ENCODE data around the gene AGRN. TPM values are rescaled to one million over a fixed set of nuclear protein-coding genes. Genes with fewer than 3 reads are reported as not detected.
"Not testable (repeated sequence)": the region's sequence is repeated elsewhere in the genome, so short reads cannot be mapped to it uniquely, and the experiment has no call there.

The AGRN gene
- polyA plus RNA-seq, 1 experiment, result 28.3 TPM

DNA sequence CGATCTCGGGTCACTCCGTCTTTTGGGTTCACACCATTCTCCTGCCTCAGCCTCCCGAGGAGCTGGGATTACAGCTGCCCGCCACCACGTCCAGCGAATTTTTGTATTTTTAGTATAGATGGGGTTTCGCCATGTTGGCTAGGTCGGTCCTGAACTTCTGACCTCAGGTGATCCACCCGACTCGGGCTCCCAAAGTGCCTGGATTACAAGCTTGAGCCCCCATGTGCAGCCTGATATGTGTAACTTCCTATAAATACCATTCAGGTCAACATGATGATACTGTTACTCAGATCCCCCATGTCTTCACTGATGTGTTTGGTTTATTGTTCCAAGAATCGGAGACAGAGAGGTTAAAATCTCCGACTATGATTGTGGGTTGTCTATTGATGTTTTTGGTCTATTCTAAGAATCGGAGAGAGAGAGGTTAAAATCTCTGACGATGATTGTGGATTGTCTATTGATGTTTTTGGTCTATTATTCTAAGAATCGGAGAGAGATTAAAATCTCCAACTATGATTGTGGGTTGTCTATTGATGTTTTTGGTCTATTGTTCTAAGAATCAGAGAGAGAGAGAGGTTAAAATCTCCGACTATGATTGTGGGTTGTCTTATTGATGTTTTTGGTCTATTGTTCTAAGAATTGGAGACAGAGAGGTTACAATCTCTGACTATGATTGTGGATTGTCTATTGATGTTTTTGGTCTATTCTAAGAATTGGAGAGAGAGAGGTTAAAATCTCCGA, 78.9 kb downstream of the AGRN start:
- no peaks in the 10 kb centered on the region for H3K27me3 ChIP-seq (ENCODE audit: control insufficient read depth, insufficient read depth, low read length)
- ChIA-PET POLR2A (no interaction called here), CTCF (no interaction called here)
- DNase-seq (ENCODE audit: low read depth, low spot score), result no peak
- H3K4me3 ChIP-seq (ENCODE audit: low read depth, low read length), result no peak overlapping the region
- peaks cover 3% of the 10 kb centered on the region; the same call in 1 of the 2 replicates for H3K9me3 ChIP-seq (ENCODE audit: control insufficient read depth, insufficient read depth, low read length)
- no peak overlapping the region for H3K27ac ChIP-seq (ENCODE audit: low read depth, low read length)
- TF ChIP-seq, protein P1, sequence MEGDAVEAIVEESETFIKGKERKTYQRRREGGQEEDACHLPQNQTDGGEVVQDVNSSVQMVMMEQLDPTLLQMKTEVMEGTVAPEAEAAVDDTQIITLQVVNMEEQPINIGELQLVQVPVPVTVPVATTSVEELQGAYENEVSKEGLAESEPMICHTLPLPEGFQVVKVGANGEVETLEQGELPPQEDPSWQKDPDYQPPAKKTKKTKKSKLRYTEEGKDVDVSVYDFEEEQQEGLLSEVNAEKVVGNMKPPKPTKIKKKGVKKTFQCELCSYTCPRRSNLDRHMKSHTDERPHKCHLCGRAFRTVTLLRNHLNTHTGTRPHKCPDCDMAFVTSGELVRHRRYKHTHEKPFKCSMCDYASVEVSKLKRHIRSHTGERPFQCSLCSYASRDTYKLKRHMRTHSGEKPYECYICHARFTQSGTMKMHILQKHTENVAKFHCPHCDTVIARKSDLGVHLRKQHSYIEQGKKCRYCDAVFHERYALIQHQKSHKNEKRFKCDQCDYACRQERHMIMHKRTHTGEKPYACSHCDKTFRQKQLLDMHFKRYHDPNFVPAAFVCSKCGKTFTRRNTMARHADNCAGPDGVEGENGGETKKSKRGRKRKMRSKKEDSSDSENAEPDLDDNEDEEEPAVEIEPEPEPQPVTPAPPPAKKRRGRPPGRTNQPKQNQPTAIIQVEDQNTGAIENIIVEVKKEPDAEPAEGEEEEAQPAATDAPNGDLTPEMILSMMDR (IDR thresholded peaks at IDR 0.05; ENCODE audit: low read depth, low read length), result no peak

DNA sequence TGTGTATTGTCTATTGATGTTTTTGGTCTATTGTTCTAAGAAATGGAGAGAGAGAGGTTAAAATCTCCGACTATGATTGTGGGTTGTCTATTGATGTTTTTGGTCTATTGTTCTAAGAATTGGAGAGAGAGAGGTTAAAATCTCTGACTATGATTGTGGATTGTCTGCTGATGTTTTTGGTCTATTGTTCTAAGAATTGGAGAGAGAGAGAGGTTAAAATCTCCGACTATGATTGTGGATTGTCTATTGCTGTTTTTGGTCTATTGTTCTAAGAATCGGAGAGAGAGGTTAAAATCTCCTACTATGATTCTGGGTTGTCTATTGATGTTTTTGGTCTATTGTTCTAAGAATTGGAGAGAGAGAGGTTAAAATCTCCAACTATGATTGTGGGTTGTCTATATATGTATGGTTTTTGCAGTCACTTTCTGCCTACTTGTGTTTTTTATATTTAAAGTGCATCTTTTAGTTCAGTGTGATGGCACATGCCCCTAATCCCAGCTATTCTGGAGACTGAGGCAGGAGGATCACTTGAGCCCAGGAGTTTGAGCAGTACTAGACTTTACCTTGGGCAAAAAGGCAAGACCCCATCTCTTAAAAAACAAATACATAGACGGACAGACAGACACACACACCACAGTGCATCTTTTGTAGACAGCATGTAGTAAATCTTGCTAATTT, 79.7 kb downstream of the AGRN start:
- TF ChIP-seq, protein P1 (IDR thresholded peaks at IDR 0.05; ENCODE audit: low read depth, low read length), result no peak
- Histone ChIP-seq H3K9me3 (ENCODE audit: control insufficient read depth, insufficient read depth, low read length) (peaks cover 3% of the 10 kb centered on the region; the same call in 1 of the 2 replicates), H3K27me3 (ENCODE audit: control insufficient read depth, insufficient read depth, low read length) (no peaks in the 10 kb centered on the region), H3K4me3 (ENCODE audit: low read depth, low read length) (no peak overlapping the region), H3K27ac (ENCODE audit: low read depth, low read length) (no peak overlapping the region)
- POLR2A ChIA-PET, result no interaction called here
- CTCF ChIA-PET, result no interaction called here
- no peak for DNase-seq (ENCODE audit: low read depth, low spot score)

- Histone ChIP-seq H3K4me3 (ENCODE audit: low read depth, low read length) (no peak overlapping the region), H3K27me3 (ENCODE audit: control insufficient read depth, insufficient read depth, low read length) (no peaks in the 10 kb centered on the region), H3K27ac (ENCODE audit: low read depth, low read length) (no peak overlapping the region), H3K9me3 (ENCODE audit: control insufficient read depth, insufficient read depth, low read length) (peaks cover 3% of the 10 kb centered on the region; the same call in 1 of the 2 replicates)
- TF ChIP-seq, protein P1 (IDR thresholded peaks at IDR 0.05; ENCODE audit: low read depth, low read length), result no peak
- ChIA-PET CTCF (no interaction called here), POLR2A (no interaction called here)
- DNase-seq (ENCODE audit: low read depth, low spot score), result no peak
These were observed 80.4 kb downstream of the AGRN start for GRCh38 chr1:1100296-1100695.

GRCh38 chr1:1101503-1101902, 81.6 kb downstream of the AGRN start:
- Histone ChIP-seq H3K27me3 (ENCODE audit: control insufficient read depth, insufficient read depth, low read length) (no peaks in the 10 kb centered on the region), H3K9me3 (ENCODE audit: control insufficient read depth, insufficient read depth, low read length) (peaks cover 4% of the 10 kb centered on the region), H3K27ac (ENCODE audit: low read depth, low read length) (no peak overlapping the region), H3K4me3 (ENCODE audit: low read depth, low read length) (no peak overlapping the region)
- DNase-seq (ENCODE audit: low read depth, low spot score), result no peak
- TF ChIP-seq, protein P1 (IDR thresholded peaks at IDR 0.05; ENCODE audit: low read depth, low read length), result no peak
- ChIA-PET CTCF (interaction anchor here (0.5 kb wide), 1 partner anchor 172 kb away, joined by 7 read pairs; the partner anchor contains the start of gene UBE2J2), POLR2A (no interaction called here)

- H3K27me3 ChIP-seq (ENCODE audit: control insufficient read depth, insufficient read depth, low read length); H3K27ac ChIP-seq (ENCODE audit: low read depth, low read length); DNase-seq (ENCODE audit: low read depth, low spot score); H3K4me3 ChIP-seq (ENCODE audit: low read depth, low read length); CTCF ChIA-PET; POLR2A ChIA-PET: not testable (repeated sequence)
- peaks cover 10% of the 10 kb centered on the region for H3K9me3 ChIP-seq (ENCODE audit: control insufficient read depth, insufficient read depth, low read length)
These were observed 84.2 kb downstream of the AGRN start for GRCh38 chr1:1104152-1104551.

Small RNAs within 50 kb of the gene (small RNA-seq; reads per million reads assigned to genes)
- gene AL645608.3 (ENCODE audit: insufficient read length, low read depth), result not detected

Other genes with a start within 250 kb of the AGRN start
- gene SAMD11, start 96.2 kb upstream of the AGRN start, polyA plus RNA-seq (2011; rRNA removed), result 1.6 and 2.1 TPM in 2 replicates
- gene NOC2L, start 60.9 kb upstream of the AGRN start, polyA plus RNA-seq (2011; rRNA removed), result 36.1 and 41.7 TPM in 2 replicates
- 5.5 and 9.7 TPM in 2 replicates for gene KLHL17, start 59.5 kb upstream of the AGRN start, polyA plus RNA-seq (2011; rRNA removed)
- 0.06 and 0.15 TPM in 2 replicates for gene PLEKHN1, start 53.6 kb upstream of the AGRN start, polyA plus RNA-seq (2011; rRNA removed)
- not detected in 2 replicates for gene PERM1, start 38.0 kb upstream of the AGRN start, polyA plus RNA-seq (2011; rRNA removed)
- gene HES4, start 20.0 kb upstream of the AGRN start, polyA plus RNA-seq (2011; rRNA removed), result 0.68 and 0.76 TPM in 2 replicates
- 22.4 and 36.0 TPM in 2 replicates for gene ISG15, start 6.6 kb upstream of the AGRN start, polyA plus RNA-seq (2011; rRNA removed)
- gene RNF223, start 54.2 kb downstream of the AGRN start, polyA plus RNA-seq (2011; rRNA removed), result not detected in 2 replicates
- 2.3 and 3.2 TPM in 2 replicates for gene C1orf159, start 96.0 kb downstream of the AGRN start, polyA plus RNA-seq (2011; rRNA removed)
- not detected in 2 replicates for gene TTLL10, start 153.8 kb downstream of the AGRN start, polyA plus RNA-seq (2011; rRNA removed)
- gene TNFRSF18, start 186.5 kb downstream of the AGRN start, polyA plus RNA-seq (2011; rRNA removed), result 1.0 and 2.1 TPM in 2 replicates
- gene TNFRSF4, start 194.0 kb downstream of the AGRN start, polyA plus RNA-seq (2011; rRNA removed), result 0.07 and 0.24 TPM in 2 replicates
- 109 and 115 TPM in 2 replicates for gene SDF4, start 211.9 kb downstream of the AGRN start, polyA plus RNA-seq (2011; rRNA removed)
- gene B3GALT6, start 212.1 kb downstream of the AGRN start, polyA plus RNA-seq (2011; rRNA removed), result 15.2 and 15.7 TPM in 2 replicates
- 0.21 and 0.51 TPM in 2 replicates for gene C1QTNF12, start 226.6 kb downstream of the AGRN start, polyA plus RNA-seq (2011; rRNA removed)